NCI-H2107 treated with DMSO at 0.1 percent for 48 hours (cell line): ENCODE results near the gene MALSU1.
A peak's percentile ranks its signal among the peaks of the same experiment; 100 is the strongest.

Source experiments
- DNase-seq: peaks from one replicate; lab custom pipeline; 2025; ENCODE audit not compliant: unreplicated experiment; lab: John Stamatoyannopoulos, UW

The MALSU1 gene

DNA sequence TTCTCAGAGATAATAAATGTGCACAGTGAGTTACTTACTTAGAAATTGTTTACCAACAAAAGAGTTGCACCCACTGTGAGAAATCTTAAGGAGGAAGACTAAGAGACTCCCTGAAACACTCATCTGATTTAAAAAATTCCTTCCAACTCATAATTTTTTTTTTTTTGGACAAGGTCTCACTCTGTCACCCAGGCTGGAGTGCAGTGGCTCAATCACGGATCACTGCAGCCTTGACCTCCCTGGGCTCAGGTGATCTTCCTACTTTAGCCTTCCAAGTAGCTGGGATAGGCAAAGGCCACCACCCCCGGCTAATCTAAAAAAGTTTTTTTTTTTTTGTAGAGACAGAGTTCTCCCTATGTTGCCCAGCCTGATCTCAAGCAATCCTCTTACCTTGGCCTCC is 36.0 kb downstream of the MALSU1 start:
- DNase-seq, result no peak

DNA sequence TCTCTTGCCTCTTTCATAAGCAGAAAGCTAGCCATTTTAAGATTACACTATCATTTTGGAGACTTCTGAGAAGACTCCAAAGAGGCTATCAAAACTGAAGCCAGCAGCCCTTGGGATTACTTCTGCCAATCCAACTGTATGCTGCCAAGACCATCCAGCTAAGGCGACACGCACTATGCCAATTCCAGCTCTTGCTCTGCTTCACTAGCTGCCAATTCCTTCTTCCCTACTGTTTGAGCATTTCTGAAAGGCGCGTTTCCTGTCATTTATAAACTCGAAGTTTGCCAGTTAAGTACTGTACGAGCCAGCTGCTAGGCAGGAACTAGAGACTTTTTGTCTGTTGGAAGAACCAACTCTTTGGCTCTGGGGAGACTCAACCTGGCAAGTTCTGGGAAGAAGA is 36.5 kb downstream of the MALSU1 start:
- DNase-seq, result no peak

- no peak for DNase-seq
Measured at GRCh38 chr7:23336086-23336485, 36.9 kb downstream of the MALSU1 start.

DNA sequence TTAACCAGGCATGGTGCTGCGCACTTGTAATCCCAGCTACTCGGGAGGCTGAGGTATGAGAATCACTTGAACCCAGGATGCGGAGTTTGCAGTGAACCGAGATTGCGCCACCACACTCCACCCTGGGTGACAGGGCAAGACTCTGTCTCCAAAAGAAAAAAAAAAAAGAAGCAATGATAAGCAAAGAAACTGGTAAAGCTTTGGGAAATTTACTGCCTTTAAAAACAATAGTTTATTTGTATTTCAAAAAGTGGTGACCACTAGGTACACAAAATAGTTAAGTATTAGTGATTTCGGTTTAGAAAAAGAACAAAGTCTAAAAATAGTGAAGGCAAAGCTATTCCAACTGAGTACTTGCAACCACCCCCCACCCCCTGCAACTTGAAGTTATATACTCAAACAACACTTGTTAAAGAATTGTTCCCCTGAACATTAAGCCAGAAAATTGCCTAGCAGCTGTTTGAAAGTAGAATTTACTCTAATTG is 37.7 kb downstream of the MALSU1 start:
- no peak for DNase-seq

- DNase-seq, result no peak
Measured at GRCh38 chr7:23337374-23337773, 38.2 kb downstream of the MALSU1 start.

DNA sequence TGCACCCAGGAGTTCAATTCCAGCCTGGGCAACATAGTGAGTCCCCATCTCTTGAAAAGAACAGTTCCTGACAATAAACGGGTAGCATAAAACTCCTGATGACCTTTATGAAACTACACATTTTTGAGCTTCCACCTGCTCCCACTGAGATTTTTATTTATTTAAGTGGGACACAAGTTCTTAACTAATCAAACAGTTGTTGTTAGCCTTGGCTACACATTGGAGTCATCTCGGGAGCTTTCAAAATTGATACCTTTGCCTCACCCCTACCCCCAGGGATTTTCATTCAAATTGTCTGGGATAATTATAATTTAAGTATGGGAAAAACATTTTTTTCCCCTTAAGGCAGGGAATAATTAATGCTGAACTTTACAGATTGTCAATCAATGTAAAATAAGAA is 39.3 kb downstream of the MALSU1 start:
- DNase-seq, result no peak

DNA sequence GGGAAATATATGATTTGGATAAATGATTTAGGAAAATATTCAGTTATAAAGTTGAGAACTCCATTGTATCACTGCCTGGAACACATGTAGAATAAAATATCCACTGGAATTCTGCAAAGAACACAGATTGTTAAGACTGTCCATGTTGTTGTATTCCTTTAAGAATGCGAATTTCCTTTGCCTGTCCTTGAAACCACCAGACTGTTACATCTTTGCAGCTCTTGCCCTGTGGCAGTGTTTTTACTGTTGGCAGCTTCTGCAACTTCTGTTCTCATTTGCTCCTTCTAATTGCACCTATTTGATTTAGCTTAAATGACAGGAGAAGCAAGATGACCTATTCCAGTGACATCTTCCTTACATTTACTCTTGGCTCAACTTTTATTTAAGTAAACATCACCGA is 39.7 kb downstream of the MALSU1 start:
- DNase-seq, result no peak

DNA sequence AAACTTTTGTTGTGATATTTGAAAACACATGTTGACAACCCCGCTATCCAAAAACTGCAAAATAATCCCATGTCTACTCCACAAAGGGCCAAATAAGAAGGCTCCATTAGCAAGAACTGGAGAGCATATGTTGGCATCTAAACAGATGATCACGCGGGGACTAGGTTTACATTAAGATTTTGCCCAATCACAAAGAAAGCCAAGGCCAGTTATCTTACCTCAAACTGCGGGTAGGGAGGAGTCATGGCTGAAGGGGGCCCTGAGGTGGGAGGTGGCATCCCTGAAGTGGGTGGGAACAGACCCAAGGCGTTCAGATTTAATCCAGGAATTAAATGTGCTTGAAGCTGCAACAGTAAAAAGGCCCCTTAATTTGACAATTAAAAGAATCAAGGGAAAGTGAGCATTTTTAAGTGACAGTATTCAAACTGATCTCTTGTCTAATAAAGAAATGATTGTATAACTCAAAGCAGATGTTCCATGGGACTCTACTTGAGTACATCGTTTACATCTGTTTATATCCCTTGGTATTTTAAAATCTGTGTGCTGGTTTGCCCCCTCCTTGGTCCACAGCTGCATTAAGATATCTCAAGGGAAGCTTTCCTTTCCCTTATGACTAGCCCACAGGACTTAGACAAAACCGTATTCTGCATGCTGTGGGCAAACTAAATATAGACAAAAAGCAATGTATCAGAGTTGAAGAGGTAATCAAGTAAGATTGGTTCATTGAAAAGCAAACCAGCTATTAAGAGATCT is 42.9 kb downstream of the MALSU1 start:
- no peak for DNase-seq

DNA sequence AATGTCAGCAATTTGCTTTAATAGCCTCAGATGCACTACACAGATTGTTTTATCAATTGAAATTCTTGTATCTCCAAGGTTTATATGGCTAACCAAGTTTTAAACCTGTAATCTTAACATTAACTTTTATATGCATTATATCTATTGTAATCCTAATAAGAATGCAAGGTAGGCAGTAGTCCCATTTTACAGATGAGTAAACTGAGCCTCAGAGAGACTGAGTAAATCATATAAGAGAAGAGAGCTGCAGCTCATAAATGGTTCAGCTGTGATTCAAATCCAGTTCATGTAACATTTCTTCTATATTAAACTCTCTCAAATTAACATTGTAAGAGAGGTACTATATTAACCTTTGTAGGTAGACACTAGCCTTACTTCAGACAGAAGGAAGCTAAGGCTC is 44.0 kb downstream of the MALSU1 start:
- no peak for DNase-seq

GRCh38 chr7:23343806-23344475 is 44.8 kb downstream of the MALSU1 start:
- DNase-seq, result no peak

- DNase-seq, result no peak
Measured at GRCh38 chr7:23345601-23346000, 46.5 kb downstream of the MALSU1 start.

DNA sequence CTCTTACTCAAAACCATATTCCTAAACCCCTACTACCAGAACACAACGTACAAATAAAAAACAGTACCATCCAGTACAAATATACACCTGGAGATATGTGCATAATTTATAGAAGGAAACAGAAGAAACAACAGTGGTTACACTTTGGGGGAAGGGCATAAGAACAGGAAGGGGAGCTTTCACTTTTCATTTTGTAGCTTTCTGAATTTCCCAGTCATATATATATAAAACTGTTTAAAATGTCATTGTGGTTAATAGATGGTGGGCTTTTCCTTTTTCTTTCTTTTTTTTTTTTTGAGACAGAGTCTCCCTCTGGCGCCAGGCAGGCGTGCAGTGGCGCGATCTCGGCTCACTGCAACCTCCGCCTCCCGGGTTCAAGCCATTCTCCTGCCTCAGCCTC is 47.2 kb downstream of the MALSU1 start:
- DNase-seq, result no peak

- DNase-seq, result no peak
Measured at GRCh38 chr7:23347033-23347681, 48.0 kb downstream of the MALSU1 start.

DNA sequence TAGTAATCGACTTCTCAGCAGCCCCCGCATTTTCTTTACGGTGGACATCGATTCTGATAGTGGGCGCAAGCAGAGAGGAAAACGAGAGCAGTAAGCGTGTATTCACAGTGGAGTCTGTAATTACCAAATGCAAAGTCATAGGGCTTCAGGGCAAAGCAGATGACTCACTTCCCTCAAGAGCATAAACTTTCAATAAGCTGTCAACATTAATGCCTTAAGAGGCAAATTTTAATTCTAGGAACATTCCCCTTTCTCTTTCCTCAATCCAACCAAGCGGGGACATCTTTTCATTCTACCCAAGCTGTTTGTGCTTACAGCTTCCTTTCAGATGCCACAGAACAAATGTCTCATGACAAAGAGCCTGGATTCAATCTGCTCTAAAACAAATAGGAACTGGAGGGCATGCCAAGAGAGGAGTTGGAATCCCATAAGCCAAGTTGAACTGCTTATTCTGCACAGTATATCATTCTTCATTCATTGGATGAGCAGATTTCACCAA is 48.6 kb downstream of the MALSU1 start:
- DNase-seq, result no peak

DNA sequence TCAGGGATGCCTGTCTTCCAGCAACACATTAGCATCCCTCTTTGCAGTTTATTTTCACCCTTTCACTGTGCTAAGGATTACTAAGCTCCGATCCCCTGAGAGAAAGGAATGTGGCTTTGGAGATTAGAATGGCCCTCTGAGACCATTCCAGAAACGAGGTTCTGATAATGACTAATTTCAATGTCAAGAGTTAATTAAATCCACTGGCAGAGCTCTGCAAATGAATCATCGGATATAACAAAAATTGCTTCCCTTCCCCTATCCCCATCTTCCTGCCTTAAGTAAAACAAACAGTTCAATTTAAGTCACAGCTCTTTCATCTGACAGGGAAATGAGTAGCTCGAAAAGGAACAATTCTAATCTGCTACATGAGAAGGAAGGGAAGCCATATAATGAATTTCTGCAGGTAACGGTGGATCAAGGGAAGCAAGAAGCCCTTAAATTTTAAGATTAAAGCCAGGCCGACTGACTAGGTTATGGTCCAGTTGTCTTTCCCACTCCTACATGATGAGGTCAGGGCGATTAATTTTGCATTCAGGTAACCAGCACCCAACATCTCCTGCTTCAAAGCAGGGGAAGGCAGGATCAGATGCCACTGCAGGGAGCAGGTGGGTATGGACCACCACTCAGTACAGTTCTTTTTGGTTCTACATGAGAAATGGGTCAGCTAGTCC is 50.5 kb downstream of the MALSU1 start:
- no peak for DNase-seq

- DNase-seq, result no peak
Measured at GRCh38 chr7:23350466-23350865, 51.3 kb downstream of the MALSU1 start.

- DNase-seq, result peak; percentile 37
Measured at GRCh38 chr7:23353172-23353571, 54.0 kb downstream of the MALSU1 start.

DNA sequence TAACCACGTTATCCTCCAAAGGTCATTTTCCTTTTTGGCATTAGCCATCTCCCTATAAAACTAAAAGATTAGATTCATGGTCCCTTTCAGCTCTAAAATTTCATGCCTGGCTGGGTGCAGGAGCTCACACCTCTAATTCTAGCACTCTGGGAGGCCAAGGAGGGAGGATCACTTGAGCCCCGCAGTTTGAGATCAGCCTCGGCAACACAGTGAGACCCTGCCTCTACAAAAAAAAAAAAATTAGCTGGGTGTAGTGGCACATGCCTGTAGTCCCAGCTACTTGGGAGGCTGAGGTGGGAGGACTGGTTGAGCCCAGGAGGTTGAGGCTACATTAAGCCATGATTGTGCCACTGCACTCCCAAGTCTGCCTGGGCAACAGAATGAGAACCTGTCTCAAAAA is 57.0 kb downstream of the MALSU1 start:
- no peak for DNase-seq

GRCh38 chr7:23356726-23357125 is 57.6 kb downstream of the MALSU1 start:
- DNase-seq, result no peak

DNA sequence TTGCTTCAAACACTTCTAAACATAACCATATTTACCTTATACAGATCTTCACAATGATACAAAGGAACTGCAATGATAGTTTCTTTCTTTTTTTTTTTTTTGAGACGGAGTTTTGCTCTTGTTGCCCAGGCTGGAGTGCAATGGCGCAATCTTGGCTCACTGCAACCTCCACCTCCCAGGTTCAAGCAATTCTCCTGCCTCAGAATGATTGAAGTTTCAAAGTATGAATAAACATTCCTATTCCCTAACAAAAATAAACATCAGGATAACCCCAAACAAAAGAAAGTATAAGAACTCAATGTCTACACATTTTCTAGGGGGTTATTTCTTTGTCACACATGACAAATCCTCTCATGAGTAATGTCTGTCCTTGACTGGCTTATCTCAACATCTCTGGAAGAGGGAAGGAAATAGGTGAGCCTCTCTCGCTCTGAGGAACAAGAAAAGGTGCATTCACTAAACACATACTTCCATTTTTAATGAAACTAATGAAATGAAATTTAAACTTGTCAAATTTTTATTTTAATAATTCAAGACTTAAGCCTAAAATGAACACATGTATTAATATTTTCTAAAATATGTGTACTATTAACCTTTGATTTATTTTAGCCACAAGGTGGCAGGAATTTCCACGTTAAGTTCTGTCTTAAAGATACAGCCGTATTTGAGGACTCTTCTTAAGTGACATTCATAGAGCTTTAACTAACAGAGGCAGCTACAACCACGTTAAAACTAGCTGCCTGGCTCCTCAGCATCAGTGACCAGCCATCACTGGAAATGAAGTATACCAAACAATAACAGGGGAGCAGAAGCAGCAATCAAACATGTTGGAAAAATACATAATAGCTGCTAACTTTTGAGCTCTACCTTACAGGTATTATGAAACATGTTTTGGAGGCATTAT is 58.3 kb downstream of the MALSU1 start:
- no peak for DNase-seq
